AG08396 (cell line): Measurements from ENCODE around the gene ANKRD44.
"Not testable (repeated sequence)": the region's sequence is repeated elsewhere in the genome, so short reads cannot be mapped to it uniquely, and the experiment has no call there.

Experiments used
- DNase-seq: peaks from one replicate; pipeline ENCODE4 v3.0.0; 2012; ENCODE audit warnings: low spot score, mixed read lengths

ANKRD44 gene

GRCh38 chr2:197310271-197310985, at the start of gene ANKRD44:
ANKRD44 (minus strand) TSS chr2:197310780; CDS start chr2:197310604, 176 bp downstream.
- DNase-seq, result peak; percentile 94

DNA sequence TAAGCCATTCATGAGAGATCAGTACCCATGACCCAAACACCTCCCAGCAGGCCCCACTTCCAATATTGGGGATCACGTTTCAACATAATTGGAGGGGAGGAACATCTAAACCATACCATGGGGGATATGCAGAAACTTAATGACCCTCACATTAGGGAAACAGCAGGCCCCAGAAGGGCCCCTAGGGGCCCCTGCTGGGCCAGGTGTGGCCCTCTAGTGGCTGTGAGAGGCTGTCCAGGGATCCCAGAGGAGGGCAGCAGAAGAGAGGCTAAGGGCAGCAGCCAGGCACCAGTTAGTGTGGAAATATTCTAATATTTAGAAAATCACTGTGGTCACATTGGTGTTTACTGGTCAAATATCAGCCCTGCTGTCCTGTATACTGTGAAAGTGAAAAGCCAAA, 49.3 kb upstream of the ANKRD44 start:
- no peak for DNase-seq

DNA sequence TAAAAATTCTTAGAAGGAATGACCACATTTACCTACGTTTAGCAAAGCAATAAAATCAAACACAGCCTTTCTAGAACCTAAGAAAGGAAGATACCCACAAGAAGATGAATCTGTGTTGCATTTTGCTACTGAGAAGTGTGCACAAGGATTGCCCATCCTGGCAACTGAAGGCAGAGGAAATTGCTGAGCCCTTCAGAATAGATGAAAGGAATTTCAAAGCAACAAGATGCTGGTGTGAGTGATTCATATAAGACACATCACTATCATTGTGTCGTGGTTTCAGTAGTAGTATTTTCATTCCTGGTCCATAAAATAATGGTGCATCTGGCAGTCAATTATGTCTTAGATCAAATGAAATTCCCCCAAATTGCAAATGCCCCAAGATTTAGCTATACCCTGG, 48.4 kb upstream of the ANKRD44 start:
- DNase-seq, result no peak

DNA sequence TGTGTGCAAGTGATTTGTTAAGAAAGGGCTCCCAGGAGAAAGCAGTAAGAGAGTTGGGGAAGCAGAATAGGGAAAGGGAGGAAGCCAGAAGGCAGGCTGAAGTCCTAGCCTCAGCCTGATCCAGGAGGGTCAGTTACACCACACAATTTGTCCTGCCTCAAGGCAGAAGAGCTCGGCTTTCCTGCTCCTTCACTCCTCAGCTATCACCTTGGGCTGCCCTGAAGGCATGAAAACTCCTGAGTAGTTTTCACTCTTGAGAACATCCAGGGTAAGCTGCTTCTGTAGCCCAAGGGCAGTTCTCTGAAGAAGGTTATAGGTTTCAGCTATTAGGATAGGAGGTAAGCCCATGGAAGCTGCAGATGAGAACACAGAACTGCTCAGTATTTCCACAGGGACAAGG, 47.4 kb upstream of the ANKRD44 start:
- no peak for DNase-seq

GRCh38 chr2:197356136-197356535, 45.6 kb upstream of the ANKRD44 start:
- DNase-seq, result peak; percentile 22

DNA sequence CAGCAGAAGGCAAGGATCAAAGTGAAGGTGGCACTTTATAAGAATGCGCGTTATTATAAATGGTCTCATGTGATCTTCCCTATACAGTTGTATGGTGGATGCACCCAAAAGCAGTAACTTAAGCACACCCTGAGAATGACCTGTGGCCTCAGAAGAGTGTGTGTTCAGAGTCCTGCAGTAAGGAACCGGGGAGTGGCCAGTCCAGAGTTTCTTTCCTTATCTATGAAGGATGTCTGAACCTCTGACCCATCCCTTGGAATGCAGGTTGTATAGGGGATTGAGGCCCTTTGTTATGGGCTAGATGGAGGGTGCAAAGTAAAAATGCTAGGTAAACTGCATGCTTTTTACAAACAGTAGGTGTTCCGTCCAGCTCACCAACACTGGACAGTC, 43.6 kb upstream of the ANKRD44 start:
- DNase-seq, result no peak

DNA sequence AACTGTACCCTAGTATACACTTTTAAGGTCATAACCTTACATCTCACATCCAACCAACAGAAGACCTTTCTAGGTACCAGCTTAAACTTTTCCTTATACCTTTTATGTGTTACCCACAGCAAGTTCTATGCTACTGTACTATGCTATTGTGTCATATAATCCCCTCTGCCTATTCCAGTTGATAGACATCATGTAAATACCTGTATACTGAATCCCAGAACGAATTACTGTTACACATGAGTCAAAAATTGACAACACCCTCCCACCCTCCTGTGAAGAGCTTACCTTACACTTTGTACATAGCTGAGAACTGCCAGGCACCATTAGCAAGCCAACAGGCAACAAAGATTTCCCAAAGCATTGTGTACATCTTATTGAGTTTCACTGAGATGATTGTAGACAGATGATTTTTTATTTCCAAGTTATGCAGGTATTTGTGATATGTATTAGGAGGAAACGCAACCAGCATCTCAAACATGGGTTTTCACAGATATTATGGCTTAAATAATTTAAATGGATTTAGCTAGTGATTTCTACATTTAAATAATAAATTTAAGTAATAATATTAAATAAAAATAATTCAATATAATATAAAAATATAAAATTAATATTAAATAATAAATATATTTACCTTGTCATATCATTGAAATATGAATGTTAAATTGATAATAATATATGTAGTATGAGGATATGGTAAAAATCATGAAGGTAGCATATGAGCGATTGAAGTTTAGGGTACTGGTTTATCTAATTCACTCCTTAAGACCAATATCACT, 43.0 kb upstream of the ANKRD44 start:
- DNase-seq, result no peak

- no peak for DNase-seq
Measured at GRCh38 chr2:197349699-197350098, 39.1 kb upstream of the ANKRD44 start.

DNA sequence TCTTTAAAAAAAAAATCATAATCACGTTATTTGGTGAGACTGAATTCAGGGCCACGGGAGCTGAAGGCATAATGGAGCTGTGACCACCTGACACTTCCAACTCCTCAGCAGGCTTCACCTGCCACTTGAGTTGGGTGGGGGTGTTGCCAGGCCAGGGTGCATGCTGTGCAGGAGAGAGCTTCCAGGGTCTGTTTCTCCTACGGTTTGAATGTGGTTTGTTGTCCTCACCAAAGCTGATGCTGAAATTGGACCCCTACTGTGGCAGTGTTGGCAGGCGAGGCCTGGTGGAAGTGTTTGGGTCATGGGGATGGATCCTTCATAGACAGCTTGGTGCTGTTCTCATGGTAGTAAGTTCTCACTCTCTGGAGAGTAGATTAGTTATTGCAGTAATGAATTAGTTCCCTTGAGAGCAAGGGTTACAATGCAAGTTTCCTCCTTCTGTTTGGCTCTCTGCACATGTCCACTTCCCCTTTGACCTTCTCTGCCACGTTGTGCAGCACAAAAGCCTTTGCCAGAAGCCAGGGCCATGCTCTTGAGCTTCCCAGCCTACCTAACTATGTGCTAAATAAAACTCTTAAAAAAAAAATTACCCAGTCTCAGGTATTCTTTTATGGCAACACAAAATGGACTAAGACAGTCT, 38.3 kb upstream of the ANKRD44 start:
- no peak for DNase-seq

GRCh38 chr2:197345846-197346370, 35.3 kb upstream of the ANKRD44 start:
- DNase-seq, result peak; percentile 16

DNA sequence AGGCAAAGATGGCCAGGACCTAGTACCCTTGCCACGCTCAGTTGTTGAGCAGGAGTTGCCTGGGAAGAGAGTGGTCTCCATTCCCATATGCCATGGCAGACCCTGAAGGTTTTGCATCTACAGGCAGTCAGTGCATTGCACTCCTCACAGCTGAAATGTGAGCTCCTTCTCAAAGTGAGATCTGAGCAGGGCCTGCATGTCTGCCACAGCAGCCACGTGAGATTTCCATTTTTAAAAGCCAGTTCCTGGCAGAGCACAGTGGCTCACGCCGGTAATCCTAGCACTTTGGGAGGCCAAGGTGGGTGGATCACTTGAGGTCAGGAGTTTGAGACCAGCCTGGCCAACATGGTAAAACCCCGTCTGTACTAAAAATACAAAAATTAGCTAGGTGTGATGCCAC, 33.4 kb upstream of the ANKRD44 start:
- not testable (repeated sequence) for DNase-seq

GRCh38 chr2:197340591-197340990, 30.0 kb upstream of the ANKRD44 start:
- no peak for DNase-seq

GRCh38 chr2:197339496-197340220, 29.1 kb upstream of the ANKRD44 start:
- no peak for DNase-seq

GRCh38 chr2:197339016-197339415, 28.4 kb upstream of the ANKRD44 start:
- DNase-seq, result no peak

- DNase-seq, result no peak
Measured at GRCh38 chr2:197332641-197333040, 22.1 kb upstream of the ANKRD44 start.

GRCh38 chr2:197328461-197328860, 17.9 kb upstream of the ANKRD44 start:
- DNase-seq, result no peak

- no peak for DNase-seq
Measured at GRCh38 chr2:197327472-197328098, 17.0 kb upstream of the ANKRD44 start.

GRCh38 chr2:197327073-197327471, 16.5 kb upstream of the ANKRD44 start:
- DNase-seq, result no peak

DNA sequence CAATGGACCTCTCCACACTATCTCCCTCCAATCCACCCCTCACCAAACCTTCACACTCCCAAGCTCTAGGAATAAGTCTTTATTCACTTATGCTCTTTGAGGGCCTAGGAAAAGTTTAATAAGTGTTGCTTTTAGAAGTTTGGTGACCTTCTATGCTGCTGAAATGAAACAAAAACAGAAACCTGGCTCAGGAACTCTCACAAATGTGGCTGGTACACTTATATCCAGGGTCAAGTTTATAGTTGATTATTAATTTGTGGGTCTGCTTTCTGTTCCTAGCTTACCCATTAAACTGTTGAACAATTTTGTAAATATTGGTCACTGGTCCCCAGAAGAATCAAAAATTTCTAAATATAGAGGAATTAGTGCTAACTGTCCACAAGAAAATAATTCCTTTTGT, 14.2 kb upstream of the ANKRD44 start:
- DNase-seq, result no peak

GRCh38 chr2:197322724-197323720, 12.4 kb upstream of the ANKRD44 start:
- DNase-seq, result no peak
